NCI-H510A (cell line): Measurements from ENCODE around the gene UGDH.

Source experiments
- DNase-seq: peaks from one replicate; lab custom pipeline; 2025; lab: John Stamatoyannopoulos, UW

The UGDH gene

DNA sequence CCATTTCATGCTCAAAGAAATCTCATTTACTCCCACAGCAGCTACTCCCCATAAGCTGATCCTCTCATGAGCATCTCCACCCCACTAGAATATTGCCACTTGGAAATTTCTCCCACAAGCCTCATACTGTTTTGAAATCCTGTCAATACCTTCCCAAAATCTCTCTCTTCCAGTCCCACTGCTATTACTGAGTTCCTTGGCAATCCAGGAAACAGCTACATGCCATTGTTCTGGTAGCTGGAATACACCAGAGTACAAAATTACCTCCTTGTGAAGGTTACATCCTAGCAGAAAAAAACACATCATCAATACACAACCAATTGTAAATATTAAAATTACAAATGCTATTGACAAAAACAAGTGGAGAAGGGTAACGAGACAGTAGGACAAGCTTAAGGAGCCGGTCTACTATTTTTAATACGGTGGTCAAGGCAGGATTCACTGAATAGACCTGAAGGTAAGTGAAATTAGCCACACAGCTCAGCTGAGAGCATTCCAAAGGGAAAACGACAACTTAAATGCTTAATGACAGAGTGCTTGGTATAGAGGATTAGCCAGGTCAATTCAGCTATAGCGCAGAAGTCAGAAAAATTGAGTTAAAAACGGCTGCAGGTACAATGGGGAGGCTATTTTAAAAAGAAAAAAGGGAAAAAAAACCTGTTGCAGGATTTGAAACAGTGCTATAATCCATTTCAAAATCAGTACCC is 74.9 kb downstream of the UGDH start:
- DNase-seq: no peak

- no peak for DNase-seq
Measured at GRCh38 chr4:39451423-39452023, 75.7 kb downstream of the UGDH start.

GRCh38 chr4:39450618-39451017 is 76.6 kb downstream of the UGDH start:
- no peak for DNase-seq
